ENCODE measurements around the gene PA2G4.
A peak's percentile ranks its signal among the peaks of the same experiment; 100 is the strongest.

Gene PA2G4

DNA sequence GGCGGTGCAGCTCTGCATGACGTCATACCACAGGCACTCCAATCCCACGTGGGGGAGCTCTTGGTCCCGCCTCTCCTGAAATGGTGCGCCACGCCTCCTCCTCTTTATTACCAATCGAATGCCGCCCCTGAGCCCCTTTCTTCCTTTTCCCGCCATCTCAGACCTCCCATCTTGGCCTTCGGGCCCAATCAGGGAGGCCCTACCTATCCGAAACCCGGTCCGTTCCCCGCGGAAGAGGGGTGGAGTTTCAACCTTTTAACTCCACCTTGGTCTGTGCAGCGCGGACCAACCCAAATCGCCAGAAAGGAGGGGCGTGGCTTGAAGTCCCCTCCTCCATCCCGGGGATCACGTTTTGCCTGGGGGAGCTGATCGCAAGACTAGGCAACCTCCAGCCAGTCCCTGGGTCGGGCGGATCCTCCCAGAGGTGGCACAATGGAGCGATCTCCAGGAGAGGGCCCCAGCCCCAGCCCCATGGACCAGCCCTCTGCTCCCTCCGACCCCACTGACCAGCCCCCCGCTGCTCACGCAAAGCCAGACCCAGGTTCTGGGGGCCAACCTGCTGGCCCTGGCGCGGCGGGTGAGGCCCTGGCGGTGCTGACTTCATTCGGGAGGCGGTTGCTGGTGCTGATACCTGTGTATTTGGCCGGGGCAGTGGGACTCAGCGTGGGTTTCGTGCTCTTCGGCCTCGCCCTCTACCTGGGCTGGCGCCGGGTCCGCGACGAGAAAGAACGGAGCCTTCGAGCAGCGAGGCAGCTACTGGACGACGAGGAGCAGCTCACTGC lies 23.7 kb downstream of the PA2G4 start, which contains the start of gene ESYT1:
Gene ESYT1 (plus strand): TSS at position 380 of the 782 bp plus-strand sequence. CDS start 53 bp downstream, at position 433.
- DNase-seq: peak; percentile 92

- DNase-seq: no peak
These were observed 24.4 kb downstream of the PA2G4 start for GRCh38 chr12:56128670-56129205.

- peak; percentile 78 for DNase-seq
These were observed 25.0 kb downstream of the PA2G4 start for GRCh38 chr12:56129206-56129941.

GRCh38 chr12:56129942-56130495 lies 25.7 kb downstream of the PA2G4 start:
- DNase-seq: no peak

DNA sequence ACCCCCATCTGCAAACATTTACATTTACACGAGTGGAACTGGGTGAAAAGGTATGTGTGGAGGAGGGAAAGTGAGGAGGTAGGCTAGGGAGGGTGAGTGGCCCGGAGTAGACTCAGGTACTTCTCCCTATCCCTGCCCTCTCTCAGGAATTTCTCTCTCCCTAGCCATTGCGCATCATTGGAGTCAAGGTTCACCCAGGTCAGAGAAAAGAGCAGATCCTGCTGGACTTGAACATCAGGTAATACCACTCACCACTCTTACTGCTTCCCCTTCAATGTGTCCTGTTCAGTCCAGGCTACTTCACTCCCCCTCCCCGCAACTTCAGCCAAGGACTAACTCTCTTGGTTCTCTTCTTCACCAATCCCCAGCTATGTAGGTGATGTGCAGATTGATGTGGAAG lies 26.5 kb downstream of the PA2G4 start:
- no peak for DNase-seq

- no peak for DNase-seq
These were observed 30.5 kb downstream of the PA2G4 start for GRCh38 chr12:56134897-56135296.

- DNase-seq: no peak
These were observed 33.7 kb downstream of the PA2G4 start for GRCh38 chr12:56137853-56138571.

- no peak for DNase-seq
These were observed 37.8 kb downstream of the PA2G4 start for GRCh38 chr12:56141946-56142784.

DNA sequence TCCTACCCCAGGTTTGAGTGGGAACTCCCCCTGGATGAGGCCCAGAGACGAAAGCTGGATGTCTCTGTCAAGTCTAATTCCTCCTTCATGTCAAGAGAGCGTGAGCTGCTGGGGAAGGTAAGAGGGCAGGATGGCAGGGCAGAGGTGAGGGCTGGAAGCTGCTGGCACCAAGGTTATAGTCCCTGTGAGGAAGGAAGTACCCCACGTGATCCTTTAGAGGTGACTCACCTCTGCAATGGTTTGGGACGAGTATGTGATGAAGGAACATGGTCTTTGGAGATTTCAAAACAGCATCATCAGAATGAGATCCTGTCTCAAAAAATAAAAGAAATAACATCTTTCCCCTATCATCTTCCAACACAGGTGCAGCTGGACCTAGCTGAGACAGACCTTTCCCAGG lies 38.9 kb downstream of the PA2G4 start:
- DNase-seq: no peak

GRCh38 chr12:56143870-56144269 lies 39.5 kb downstream of the PA2G4 start:
- DNase-seq: no peak

GRCh38 chr12:56145217-56145616 lies 40.9 kb downstream of the PA2G4 start:
- no peak for DNase-seq

GRCh38 chr12:56146492-56147460 lies 42.4 kb downstream of the PA2G4 start:
- no peak for DNase-seq

GRCh38 chr12:56150563-56150962 lies 46.2 kb downstream of the PA2G4 start:
- no peak for DNase-seq

- DNase-seq: peak; percentile 71
These were observed 47.3 kb downstream of the PA2G4 start for GRCh38 chr12:56151672-56152131.

DNA sequence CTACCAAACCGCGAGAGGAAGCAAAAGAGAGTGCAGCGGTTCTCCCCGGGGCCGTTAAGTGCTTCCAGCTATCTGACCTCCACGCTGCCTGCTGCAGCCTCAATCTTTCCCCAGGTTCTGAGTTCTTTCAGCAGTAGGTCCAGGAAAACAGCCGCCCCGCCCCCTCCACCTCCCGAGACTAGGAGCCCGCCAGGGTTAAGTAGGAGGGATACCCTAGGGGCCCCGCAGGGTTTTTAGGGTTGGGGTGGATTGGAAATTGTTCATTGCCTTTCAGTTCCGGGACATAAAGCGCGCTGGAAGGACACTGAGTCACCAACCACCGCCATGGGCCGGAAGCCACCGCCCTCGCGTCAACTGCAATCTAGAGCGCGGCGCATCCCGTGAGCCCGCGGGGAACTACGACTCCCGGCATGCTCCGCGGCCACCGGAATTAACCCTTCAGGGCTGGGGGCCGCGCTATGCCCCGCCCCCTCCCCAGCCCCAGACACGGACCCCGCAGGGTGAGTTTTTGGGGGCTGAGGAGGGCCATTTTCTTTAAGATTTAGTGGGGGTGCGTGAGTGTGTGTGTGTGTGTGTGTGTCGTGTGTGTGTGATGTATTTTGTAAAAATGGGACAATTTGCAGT lies 47.9 kb downstream of the PA2G4 start, which contains the start of gene MYL6B:
Gene MYL6B (plus strand): TSS at position 456 of the 624 bp plus-strand sequence. CDS start 1,332 bp downstream, outside the sequence.
- peak; percentile 91 for DNase-seq

DNA sequence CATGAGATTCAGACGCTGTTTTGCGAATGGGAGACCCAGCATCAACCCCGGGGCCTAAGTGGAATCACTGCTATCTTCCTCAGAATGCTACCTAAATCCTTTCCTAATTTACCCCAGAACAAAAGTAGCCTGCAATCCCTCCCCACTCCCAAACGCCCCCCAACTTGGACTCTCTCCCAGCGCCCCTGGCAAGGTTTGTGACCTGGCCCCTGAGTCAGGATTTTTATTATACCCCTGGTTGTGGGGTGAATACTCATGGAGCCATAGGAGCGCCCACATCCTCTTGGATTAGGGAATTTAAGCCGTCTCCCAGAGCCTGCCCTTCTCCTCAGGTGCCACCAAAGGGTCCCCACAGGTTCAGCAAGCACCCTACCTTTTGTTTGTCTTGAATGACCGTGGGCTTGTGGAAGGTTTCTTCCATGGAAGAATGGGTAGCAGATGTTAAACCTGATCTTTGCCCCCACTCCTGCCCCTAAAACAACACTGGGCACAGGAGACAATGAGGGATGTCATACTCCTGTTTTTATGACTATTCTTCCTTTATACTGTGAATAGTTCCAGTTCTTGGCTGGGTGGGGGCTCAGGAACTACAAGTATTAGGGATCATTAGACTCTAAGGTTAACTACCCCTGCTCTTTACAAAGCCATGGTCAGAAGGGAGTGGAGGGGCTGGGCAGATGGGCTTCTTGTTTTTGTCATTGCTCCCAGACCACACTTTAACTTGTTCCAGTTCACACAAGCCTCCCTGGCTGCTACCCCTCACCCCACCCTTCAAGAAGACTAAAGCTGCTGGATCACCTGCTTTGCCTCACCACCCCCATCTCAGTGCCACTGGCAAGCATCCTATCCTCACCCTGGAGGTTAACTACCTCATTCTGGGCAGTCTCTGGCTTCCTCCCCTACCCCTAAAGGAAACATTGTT lies 48.7 kb downstream of the PA2G4 start:
- no peak for DNase-seq

GRCh38 chr12:56153678-56154065 lies 49.3 kb downstream of the PA2G4 start:
- no peak for DNase-seq

DNA sequence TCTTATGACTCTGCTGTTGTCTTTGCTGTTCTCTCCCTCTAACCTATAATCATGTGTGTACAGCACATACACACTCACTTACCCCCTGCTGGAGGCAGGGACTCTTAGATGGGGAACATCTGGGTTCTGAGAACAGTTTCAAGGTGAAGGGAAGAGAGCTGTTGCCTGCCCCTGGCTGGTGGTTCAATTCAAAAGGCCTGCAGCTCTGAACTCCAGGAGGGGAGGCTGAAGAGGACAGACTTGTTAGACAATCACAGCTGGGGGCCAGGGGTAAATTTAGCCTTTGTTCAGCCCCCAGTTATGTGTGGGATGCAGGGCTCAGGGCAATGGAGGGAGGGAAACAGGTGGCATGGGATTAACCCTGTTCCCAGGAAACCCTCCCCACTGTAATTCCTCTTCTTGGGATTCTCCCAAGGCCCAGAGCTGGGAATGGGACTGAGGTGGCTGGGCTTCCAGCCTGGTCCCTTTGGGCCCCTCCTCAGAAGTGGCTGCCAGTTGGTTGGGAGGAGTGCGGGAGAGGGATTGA lies 50.0 kb downstream of the PA2G4 start:
- DNase-seq: no peak

- DNase-seq: no peak
These were observed 50.5 kb downstream of the PA2G4 start for GRCh38 chr12:56154818-56155217.

All from activated T-cell treated with anti-CD3 and anti-CD28 coated beads, Interleukin-2, amount 50 U/mL, for 1 hour (primary cell).